Kidney (tissue), 14 donors: ENCODE data around the gene SCTR. TPM values are rescaled to one million over a fixed set of nuclear protein-coding genes. Genes with fewer than 3 reads are reported as not detected.

ENCODE experiments used
- DNase-seq, 5 donors: peaks; one replicate each; pipeline ENCODE4 v3.0.0-alpha.2; 2013 to 2020
- FAIRE-seq: peaks from 2 replicates; lab custom pipeline; 2012; peaks lifted over from hg19 to GRCh38; lab: Jason Lieb, UNC
- H3K27ac ChIP-seq, 2 donors: one replicate each; pipeline ENCODE4 v1.7.0; 2013; ENCODE audit warnings: low read depth in 2 of 2, low read length in 2 of 2, inconsistent platforms in 1 of 2
- H3K27me3 ChIP-seq: one replicate; pipeline ENCODE4 v1.7.1; 2013; ENCODE audit warnings: low read length, inconsistent platforms; ENCODE audit not compliant: control insufficient read depth, insufficient read depth
- H3K36me3 ChIP-seq, 3 donors: one replicate each; pipeline versions ENCODE4 v1.7.0 to v1.7.1; 2013; ENCODE audit warnings: low read length in 3 of 3, control low read depth in 1 of 3, inconsistent platforms in 1 of 3; ENCODE audit not compliant: insufficient read depth in 3 of 3, control insufficient read depth in 2 of 3
- H3K4me1 ChIP-seq, 3 donors: one replicate each; pipeline versions ENCODE4 v1.7.0 to v1.7.1; 2013; ENCODE audit warnings: low read length in 3 of 3, inconsistent platforms in 1 of 3, low read depth in 1 of 3; ENCODE audit not compliant: control insufficient read depth in 2 of 3, insufficient read depth in 2 of 3
- H3K4me3 ChIP-seq, 3 donors: one replicate each; pipeline versions ENCODE4 v1.7.0 to v1.8.1; 2013; ENCODE audit warnings: low read length in 3 of 3, control low read depth in 1 of 3, inconsistent platforms in 1 of 3
- H3K9ac ChIP-seq, 3 donors: one replicate each; pipeline versions ENCODE4 v1.7.0 to v1.7.1; 2013; ENCODE audit warnings: low read length in 3 of 3, control low read depth in 1 of 3, inconsistent platforms in 1 of 3
- H3K9me3 ChIP-seq, 3 donors: one replicate each; pipeline versions ENCODE4 v1.7.0 to v1.7.1; 2013; ENCODE audit warnings: low read length in 3 of 3, control low read depth in 1 of 3, inconsistent platforms in 1 of 3; ENCODE audit not compliant: control insufficient read depth in 2 of 3, insufficient read depth in 1 of 3
- CTCF ChIP-seq: IDR thresholded peaks from 3 replicates; pipeline ENCODE4 v1.5.1; 2012; ENCODE audit warnings: mild to moderate bottlenecking, moderate library complexity, borderline replicate concordance; ENCODE audit not compliant: insufficient read depth; ENCODE audit errors: extremely low read depth
- intact Hi-C: fragments of 100-400 bp; cut with DNase I; formaldehyde crosslinking; loops from one replicate; pipeline ENCODE4 v1.11.1; 2022
- polyA plus RNA-seq: library from polyadenylated mRNA; stranded (reverse); fragments of 350-450 nt; fragmentation: Illumina TruSeq; extraction: RNeasy Lipid Tissue Mini Kit (QIAGEN cat#74804); gene quantifications from one replicate; pipeline ENCODE4 v1.2.3, GENCODE V29; 2014; ENCODE audit warnings: low read depth, low replicate concordance; ENCODE audit not compliant: insufficient read depth
- total RNA-seq: library from RNA; stranded (reverse); fragmentation: NEBNext Ultra II Directional; extraction: Animal tissue kit (Norgen Biotek cat#: 25700); gene quantifications from one replicate; pipeline ENCODE4 v1.2.1, GENCODE V29; 2021
- donor health status: control.
- donor health status: control.
- donor health status: control.
- donor health status: control.
- donor health status: control.
- donor health status: DM: yes; HTN: yes; CAD: no.
- donor health status: Normal renal cell carcinoma (clear cell type).

Gene SCTR
- total and polyA plus RNA-seq, 2 donors from 2014 or later, result 7.3 to 15.9 TPM

DNA sequence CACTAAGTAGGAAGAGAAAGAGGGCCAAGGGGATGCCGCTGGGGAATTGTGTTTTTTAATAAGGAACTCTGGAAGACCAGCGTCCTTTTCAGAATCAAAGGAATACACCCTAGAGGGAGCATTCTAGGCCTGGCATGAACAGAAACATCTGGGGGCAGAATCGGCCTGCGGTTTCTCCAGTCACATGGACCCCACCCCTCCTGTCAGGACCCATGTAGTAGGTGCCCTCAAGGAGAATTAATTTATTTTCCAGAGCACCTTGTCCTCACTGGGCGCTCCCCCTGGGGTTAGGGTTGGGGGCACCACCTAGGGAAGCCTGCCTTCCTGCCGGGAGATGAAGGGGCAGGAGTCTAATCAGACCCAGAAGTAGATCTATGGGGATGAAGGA, 48.4 kb downstream of the SCTR start:
- FAIRE-seq (no peak), DNase-seq (peak in 1 of 5 donors; percentile 14)
- Histone ChIP-seq H3K9ac (no peak overlapping the region), H3K4me3 (no peak overlapping the region), H3K36me3 (no peaks in the 10 kb centered on the region), H3K4me1 (peaks cover 0 to 3% (median 0%) of the 10 kb centered on the region in 3 donors), H3K27ac (no peak overlapping the region), H3K27me3 (no peaks in the 10 kb centered on the region), H3K9me3 (no peaks in the 10 kb centered on the region)
- intact Hi-C loops, result loop anchor here (5.0 kb wide), 1 partner anchor 69 kb away; no protein-coding TSS in a partner anchor
- no peak for TF ChIP-seq CTCF

GRCh38 chr2:119475225-119475856, 48.9 kb downstream of the SCTR start:
- Histone ChIP-seq H3K27ac (no peak overlapping the region), H3K4me3 (no peak overlapping the region), H3K9ac (no peak overlapping the region), H3K4me1 (peaks cover 0 to 3% (median 0%) of the 10 kb centered on the region in 3 donors), H3K27me3 (no peaks in the 10 kb centered on the region), H3K9me3 (no peaks in the 10 kb centered on the region), H3K36me3 (no peaks in the 10 kb centered on the region)
- intact Hi-C loops, result loop anchor here (5.0 kb wide), 1 partner anchor 68 kb away; no protein-coding TSS in a partner anchor
- FAIRE-seq, result no peak
- DNase-seq, result peak in 2 of 5 donors; percentile 22 to 45
- TF ChIP-seq CTCF, result no peak

- Histone ChIP-seq H3K4me1 (peaks cover 0 to 3% (median 0%) of the 10 kb centered on the region in 3 donors), H3K27ac (no peak overlapping the region), H3K9ac (no peak overlapping the region), H3K27me3 (no peaks in the 10 kb centered on the region), H3K9me3 (no peaks in the 10 kb centered on the region), H3K4me3 (no peak overlapping the region), H3K36me3 (no peaks in the 10 kb centered on the region)
- FAIRE-seq (no peak), DNase-seq (no peak)
- no peak for TF ChIP-seq CTCF
- intact Hi-C loops, result loop anchor here (5.0 kb wide), 1 partner anchor 67 kb away; no protein-coding TSS in a partner anchor
These were observed 49.7 kb downstream of the SCTR start for GRCh38 chr2:119474371-119475224.
